Upper lobe of left lung (tissue), 6 donors: ENCODE data around the gene DIP2C. TPM values are rescaled to one million over a fixed set of nuclear protein-coding genes. Genes with fewer than 3 reads are reported as not detected.

Source experiments
- ATAC-seq, 2 donors: fragments of 200-7000 bp; cut with Tn5 transposase; one replicate each; pipeline ENCODE4 v1.9.1; 2022; ENCODE audit warnings: mild to moderate bottlenecking in 2 of 2, moderate library complexity in 2 of 2; ENCODE audit not compliant: low FRiP score in 2 of 2
- DNase-seq, 2 donors: peaks; one replicate each; pipeline ENCODE4 v3.0.0-alpha.2; 2019 to 2020
- H3K27ac ChIP-seq, 4 donors: fragments of 200-600 bp; sonication (generic); one replicate each; pipeline ENCODE4 v1.5.1; 2016 to 2019
- H3K27me3 ChIP-seq, 4 donors: fragments of 200-600 bp; sonication (generic); one replicate each; pipeline ENCODE4 v1.5.1; 2017 to 2019
- H3K36me3 ChIP-seq, 4 donors: fragments of 200-600 bp; sonication (generic); one replicate each; pipeline ENCODE4 v1.5.1; 2016 to 2019
- H3K4me1 ChIP-seq, 4 donors: fragments of 200-600 bp; sonication (generic); one replicate each; pipeline ENCODE4 v1.5.1; 2018 to 2019
- H3K4me3 ChIP-seq, 4 donors: fragments of 200-600 bp; sonication (generic); one replicate each; pipeline ENCODE4 v1.5.1; 2017 to 2019; ENCODE audit warnings: mild to moderate bottlenecking in 2 of 4, moderate library complexity in 1 of 4
- H3K9me3 ChIP-seq, 4 donors: fragments of 200-600 bp; sonication (generic); one replicate each; pipeline ENCODE4 v1.5.1; 2018 to 2019
- EP300 ChIP-seq, 4 donors: sonication (generic); formaldehyde crosslinking; IDR thresholded peaks; one replicate each; pipeline ENCODE4 v1.5.1; 2017; ENCODE audit warnings: antibody characterized with exemption in 4 of 4, control low read depth in 2 of 4
- POLR2A ChIP-seq, 4 donors: fragments of 450-650 bp; IDR thresholded peaks; one replicate each; pipeline ENCODE4 v1.5.1; 2016 to 2017; ENCODE audit warnings: antibody characterized with exemption in 4 of 4, mild to moderate bottlenecking in 2 of 4
- POLR2AphosphoS5 ChIP-seq, 2 donors: sonication (generic); formaldehyde crosslinking; IDR thresholded peaks; one replicate each; pipeline ENCODE4 v1.5.1; 2017; ENCODE audit warnings: antibody characterized with exemption in 2 of 2
- WGBS, 2 donors: methylation state at CpG; one replicate each; pipeline ENCODE4 v1.1.5; 2017 to 2018; 5-methylcytosine and 5-hydroxymethylcytosine counted together
- total RNA-seq, 6 donors: library from RNA; depleted of rRNA in 4 of 6; stranded (reverse); fragments of >200 nt in 4 of 6; gene quantifications; one replicate each; pipeline versions ENCODE4 v1.1.0 to v1.2.1, GENCODE V29; 2016 to 2021
- TF ChIP-seq, protein P1 (sequence below), 6 experiments: fragments of 450-650 bp in 4 of 6; fragments of 200-600 bp in 2 of 6; sonication (generic) in 2 of 6; IDR thresholded peaks; one replicate each; pipeline ENCODE4 v1.5.1; 2016 to 2019; ENCODE audit warnings: antibody characterized with exemption in 6 of 6
- donor health status: DM: no; HTN: no; CAD: no; lungs with moderate emphysema.
- donor health status: DM: no; HTN: yes; CAD: no; lungs with severe emphysema.

The DIP2C gene
- total RNA-seq, 6 donors from 2014 or later: 11.6 to 32.5 (median 14.7) TPM

DNA sequence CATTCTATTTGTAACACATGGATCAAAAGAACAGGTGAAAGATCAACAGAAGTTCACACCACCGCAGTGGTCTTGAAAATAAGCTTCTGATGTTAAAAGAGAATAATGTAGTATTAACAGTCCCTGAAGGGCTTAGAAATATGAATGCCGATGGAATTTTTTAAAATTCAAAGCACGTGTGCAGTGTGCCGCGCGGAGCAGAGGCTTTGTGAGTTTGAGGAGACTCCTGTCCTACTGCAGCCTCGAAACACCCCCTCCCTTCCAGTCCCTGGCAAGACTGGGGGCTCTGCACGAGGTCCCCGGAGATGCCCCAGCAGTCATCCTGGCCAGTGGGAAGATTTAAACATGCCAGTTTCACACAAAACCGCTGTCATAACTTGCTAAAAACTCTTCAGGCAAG, 196.6 kb downstream of the DIP2C start:
- TF ChIP-seq EP300 (IDR thresholded peaks at IDR 0.05) (no peak), POLR2A (IDR thresholded peaks at IDR 0.05) (no peak), POLR2AphosphoS5 (IDR thresholded peaks at IDR 0.05) (no peak)
- TF ChIP-seq, protein P1, sequence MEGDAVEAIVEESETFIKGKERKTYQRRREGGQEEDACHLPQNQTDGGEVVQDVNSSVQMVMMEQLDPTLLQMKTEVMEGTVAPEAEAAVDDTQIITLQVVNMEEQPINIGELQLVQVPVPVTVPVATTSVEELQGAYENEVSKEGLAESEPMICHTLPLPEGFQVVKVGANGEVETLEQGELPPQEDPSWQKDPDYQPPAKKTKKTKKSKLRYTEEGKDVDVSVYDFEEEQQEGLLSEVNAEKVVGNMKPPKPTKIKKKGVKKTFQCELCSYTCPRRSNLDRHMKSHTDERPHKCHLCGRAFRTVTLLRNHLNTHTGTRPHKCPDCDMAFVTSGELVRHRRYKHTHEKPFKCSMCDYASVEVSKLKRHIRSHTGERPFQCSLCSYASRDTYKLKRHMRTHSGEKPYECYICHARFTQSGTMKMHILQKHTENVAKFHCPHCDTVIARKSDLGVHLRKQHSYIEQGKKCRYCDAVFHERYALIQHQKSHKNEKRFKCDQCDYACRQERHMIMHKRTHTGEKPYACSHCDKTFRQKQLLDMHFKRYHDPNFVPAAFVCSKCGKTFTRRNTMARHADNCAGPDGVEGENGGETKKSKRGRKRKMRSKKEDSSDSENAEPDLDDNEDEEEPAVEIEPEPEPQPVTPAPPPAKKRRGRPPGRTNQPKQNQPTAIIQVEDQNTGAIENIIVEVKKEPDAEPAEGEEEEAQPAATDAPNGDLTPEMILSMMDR (IDR thresholded peaks at IDR 0.05): no peak
- Histone ChIP-seq H3K27ac (no peak overlapping the region), H3K4me3 (no peak overlapping the region), H3K4me1 (peaks cover 0 to 3% (median 0%) of the 10 kb centered on the region in 4 donors), H3K27me3 (no peaks in the 10 kb centered on the region), H3K9me3 (no peaks in the 10 kb centered on the region), H3K36me3 (no peaks in the 10 kb centered on the region)
- no peak for DNase-seq
- no peak for ATAC-seq
- WGBS, 2 donors: 87 to 91% methylated on average over 10 of the region's 10 CpGs

- Histone ChIP-seq H3K9me3 (no peaks in the 10 kb centered on the region), H3K4me3 (no peak overlapping the region), H3K4me1 (peaks cover 0 to 3% (median 0%) of the 10 kb centered on the region in 4 donors), H3K27ac (no peak overlapping the region), H3K36me3 (no peaks in the 10 kb centered on the region), H3K27me3 (no peaks in the 10 kb centered on the region)
- DNase-seq (no peak), ATAC-seq (no peak)
- TF ChIP-seq EP300 (IDR thresholded peaks at IDR 0.05) (no peak), POLR2AphosphoS5 (IDR thresholded peaks at IDR 0.05) (no peak), POLR2A (IDR thresholded peaks at IDR 0.05) (no peak)
- TF ChIP-seq, protein P1 (IDR thresholded peaks at IDR 0.05): no peak
- 88 to 93% methylated on average over 14 to 16 of the region's 16 CpGs for WGBS, 2 donors
These were observed 197.6 kb downstream of the DIP2C start for GRCh38 chr10:491667-492424.

GRCh38 chr10:490891-491571, 198.4 kb downstream of the DIP2C start:
- ATAC-seq (peak in 1 of 2 donors; percentile 80), DNase-seq (peak in 1 of 2 donors; percentile 17)
- H3K27ac ChIP-seq: no peak overlapping the region
- no peaks in the 10 kb centered on the region for H3K36me3 ChIP-seq
- H3K4me3 ChIP-seq: no peak overlapping the region
- no peaks in the 10 kb centered on the region for H3K27me3 ChIP-seq
- H3K4me1 ChIP-seq: peaks cover 0 to 3% (median under 1%) of the 10 kb centered on the region in 4 donors
- WGBS, 2 donors: 59 to 68% methylated on average over 22 to 23 of the region's 23 CpGs
- TF ChIP-seq EP300 (IDR thresholded peaks at IDR 0.05) (no peak), POLR2A (IDR thresholded peaks at IDR 0.05) (no peak), POLR2AphosphoS5 (IDR thresholded peaks at IDR 0.05) (no peak)
- TF ChIP-seq, protein P1 (IDR thresholded peaks at IDR 0.05): no peak
- H3K9me3 ChIP-seq: no peaks in the 10 kb centered on the region

- peak in 1 of 2 donors; percentile 18 for DNase-seq
- TF ChIP-seq POLR2A (IDR thresholded peaks at IDR 0.05): no peak
- TF ChIP-seq, protein P1 (IDR thresholded peaks at IDR 0.05): no peak
- peaks cover 0 to 8% (median 3%) of the 10 kb centered on the region in 4 donors for H3K4me1 ChIP-seq
- H3K27ac ChIP-seq: no peak overlapping the region
- peak in 1 of 2 donors; percentile 93 for ATAC-seq
- H3K9me3 ChIP-seq: no peaks in the 10 kb centered on the region
- no peaks in the 10 kb centered on the region for H3K27me3 ChIP-seq
- 88 to 93% methylated on average over 16 of the region's 16 CpGs for WGBS, 2 donors
- H3K4me3 ChIP-seq: no peak overlapping the region
- no peaks in the 10 kb centered on the region for H3K36me3 ChIP-seq
These were observed 199.2 kb downstream of the DIP2C start for GRCh38 chr10:490256-490655.
